OCI-LY1 (cell line): ENCODE measurements around the gene MAGEA12.
"Not testable (repeated sequence)": the region's sequence is repeated elsewhere in the genome, so short reads cannot be mapped to it uniquely, and the experiment has no call there.

Source experiments
- CTCF ChIP-seq: fragments of 200-600 bp; sonication (generic), shearing (Covaris generic); IDR thresholded peaks from 2 replicates; pipeline ENCODE4 v1.5.1; 2017; ENCODE audit warnings: mild to moderate bottlenecking, antibody characterized with exemption, low read length, moderate library complexity, mixed read lengths
- EZH2 ChIP-seq: fragments of 200-600 bp; sonication (generic), shearing (Covaris generic); IDR thresholded peaks from 2 replicates; pipeline ENCODE4 v1.8.0; 2017; ENCODE audit warnings: borderline replicate concordance, mixed run types, mild to moderate bottlenecking, antibody characterized with exemption, low read length, moderate library complexity, mixed read lengths

DNA sequence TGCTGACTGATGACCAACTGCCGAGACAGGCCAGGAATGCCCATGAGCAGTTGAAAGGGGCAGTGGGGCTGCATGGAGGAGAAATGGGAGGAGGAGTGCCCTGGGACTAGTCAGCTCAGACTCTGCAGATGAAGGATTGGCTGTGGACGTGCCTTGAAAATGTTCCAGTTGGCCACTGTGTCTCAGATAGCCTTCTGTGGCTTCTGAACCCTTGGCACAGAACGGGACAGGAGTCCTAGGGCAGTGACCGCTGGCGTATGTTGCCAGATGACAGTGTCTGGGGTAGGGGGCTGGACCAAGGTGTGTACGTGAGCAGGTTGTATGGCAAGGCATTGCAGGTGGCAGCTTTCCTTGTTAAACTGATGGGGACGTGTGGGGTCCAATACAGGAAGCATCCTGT lies 27.1 kb upstream of the MAGEA12 start:
- TF ChIP-seq CTCF, EZH2: not testable (repeated sequence)
